ENCODE data around the gene DDX39B.

GRCh38 chr6:31579546-31580437, 38.0 kb upstream of the DDX39B start:
- no peak for TF ChIP-seq TAF1 (IDR thresholded peaks at IDR 0.05; ENCODE audit: borderline replicate concordance, insufficient read depth, low read length)
- no peak for TF ChIP-seq SIN3A (IDR thresholded peaks at IDR 0.05; ENCODE audit: borderline replicate concordance, insufficient read depth, low read length)

Data from PFSK-1 (cell line).